Dermis blood vessel endothelial cell (primary cell): ENCODE data around the gene EPGN. TPM values are rescaled to one million over a fixed set of nuclear protein-coding genes. Genes with fewer than 3 reads are reported as not detected.

Experiments used
- DNase-seq: peaks from one replicate; pipeline ENCODE4 v3.0.0; 2010
- total RNA-seq: library from RNA; depleted of rRNA; stranded (reverse); fragments of >200 nt; gene quantifications from 2 replicates; pipeline ENCODE4 v1.2.3, GENCODE V29; 2014

EPGN gene, protein sequence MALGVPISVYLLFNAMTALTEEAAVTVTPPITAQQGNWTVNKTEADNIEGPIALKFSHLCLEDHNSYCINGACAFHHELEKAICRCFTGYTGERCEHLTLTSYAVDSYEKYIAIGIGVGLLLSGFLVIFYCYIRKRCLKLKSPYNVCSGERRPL
- total RNA-seq, result 0.09 and 0.17 TPM in 2 replicates

DNA sequence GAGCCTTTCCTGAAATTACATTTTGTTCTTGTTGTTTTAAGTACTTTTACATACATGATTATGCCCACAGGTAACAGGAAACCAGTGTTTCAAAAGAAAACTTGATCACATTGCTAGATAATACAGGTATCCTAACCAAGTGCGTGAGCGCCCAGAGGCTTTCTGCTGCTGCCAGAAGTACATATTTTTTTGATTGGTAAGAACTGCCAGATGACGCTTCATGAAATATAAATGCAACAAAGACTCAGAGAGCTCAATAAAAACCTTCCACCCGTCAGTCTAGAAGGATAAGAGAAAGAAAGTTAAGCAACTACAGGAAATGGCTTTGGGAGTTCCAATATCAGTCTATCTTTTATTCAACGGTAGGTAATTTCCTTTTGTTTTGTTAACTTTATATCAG lies at the start of gene EPGN:
TSS of gene EPGN (plus strand) at position 256 of the 400 bp plus-strand sequence. CDS start at position 320, 64 bp downstream.
- DNase-seq, result no peak

DNA sequence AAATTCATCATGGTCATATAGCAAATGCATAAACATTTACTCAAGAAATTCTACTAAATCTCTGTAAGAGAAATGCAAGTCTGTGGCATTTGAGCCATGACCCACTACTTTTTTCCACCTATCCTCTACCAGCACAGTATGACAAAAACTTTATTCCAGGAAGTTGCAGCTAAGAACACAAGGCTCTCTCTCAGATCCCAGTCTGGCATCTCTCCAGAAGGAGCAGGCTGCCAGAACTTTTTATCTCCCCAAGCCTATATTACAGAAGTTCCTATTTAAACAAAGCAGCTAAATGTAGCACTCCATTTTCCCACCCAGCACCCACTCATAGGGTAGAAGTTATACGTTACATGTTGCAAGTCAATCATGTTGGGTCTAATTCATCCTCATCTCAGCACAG lies 49.3 kb upstream of the EPGN start:
- DNase-seq, result peak; percentile 80

DNA sequence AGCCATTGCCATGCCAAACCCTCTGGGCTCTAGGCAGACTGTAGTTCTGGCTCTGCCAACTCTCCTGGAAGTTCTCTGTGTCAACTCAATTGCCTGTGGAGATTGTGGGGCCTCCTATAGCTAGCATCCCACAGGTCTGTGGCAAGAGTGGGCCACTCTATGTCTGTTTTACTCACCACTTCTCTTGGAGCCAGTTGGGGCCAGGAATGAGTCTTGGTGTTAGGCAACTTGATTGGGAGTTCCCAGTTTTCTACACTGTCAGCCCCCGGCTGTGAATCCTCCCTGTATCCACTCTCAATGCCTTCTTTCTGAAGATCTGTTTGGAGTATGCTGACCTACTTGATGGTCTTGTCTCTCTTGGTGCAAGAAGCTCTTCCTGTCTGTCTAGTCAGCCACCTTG lies 48.2 kb upstream of the EPGN start:
- DNase-seq, result no peak

DNA sequence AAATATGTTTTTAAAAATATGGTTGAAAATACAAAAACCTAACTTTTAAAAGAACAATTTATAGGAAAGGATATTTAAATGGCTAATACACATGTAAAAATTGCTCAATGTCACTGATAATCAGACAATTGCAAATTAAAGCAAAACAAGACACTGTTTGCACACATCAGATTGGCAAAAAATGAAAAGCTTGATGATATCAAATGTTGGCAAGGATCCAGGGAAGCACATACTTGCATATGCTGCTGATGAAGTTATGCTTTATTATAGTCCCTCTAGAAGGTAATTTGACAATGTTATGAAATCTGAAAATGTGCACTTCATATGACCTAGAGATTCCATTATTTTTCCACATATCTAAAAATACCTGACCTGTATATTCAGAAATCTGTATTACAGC lies 45.7 kb upstream of the EPGN start:
- DNase-seq, result peak; percentile 40

DNA sequence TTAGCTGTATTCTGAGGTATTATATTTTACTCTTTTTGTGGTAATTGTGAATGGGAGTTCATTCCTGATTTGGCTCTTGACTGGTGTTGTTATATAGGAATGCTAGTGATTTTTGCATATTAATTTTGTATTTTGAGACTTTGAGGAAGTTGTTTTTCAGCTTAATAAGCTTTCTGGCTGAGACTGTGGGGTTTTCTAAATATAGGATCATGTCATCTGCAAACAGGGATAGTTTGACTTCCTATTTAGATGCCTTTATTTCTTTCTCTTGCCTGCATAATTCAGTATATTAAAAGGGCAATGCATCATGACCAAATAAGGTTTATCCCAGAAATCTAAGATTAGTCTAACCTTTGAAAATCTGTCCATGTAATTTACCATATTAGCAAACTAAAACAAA lies 44.7 kb upstream of the EPGN start:
- no peak for DNase-seq

DNA sequence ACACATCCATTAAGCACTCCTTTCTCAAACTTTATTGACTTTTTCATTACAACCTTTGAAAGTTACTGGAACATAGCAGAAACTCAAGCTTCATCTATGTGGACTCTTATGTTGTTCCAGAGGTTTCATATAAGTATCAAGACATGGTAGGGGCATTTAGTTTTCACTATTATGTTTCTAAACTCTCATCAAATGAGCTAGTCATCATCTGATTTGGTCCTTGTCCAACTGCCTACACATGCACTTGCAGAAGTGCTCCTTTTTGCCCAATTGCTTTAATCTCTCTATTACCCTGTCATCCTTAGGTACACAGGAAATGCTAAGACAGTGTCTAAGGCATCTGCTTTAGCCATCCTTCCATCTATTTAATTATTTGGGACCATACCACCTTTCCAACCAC lies 42.2 kb upstream of the EPGN start:
- DNase-seq, result no peak

DNA sequence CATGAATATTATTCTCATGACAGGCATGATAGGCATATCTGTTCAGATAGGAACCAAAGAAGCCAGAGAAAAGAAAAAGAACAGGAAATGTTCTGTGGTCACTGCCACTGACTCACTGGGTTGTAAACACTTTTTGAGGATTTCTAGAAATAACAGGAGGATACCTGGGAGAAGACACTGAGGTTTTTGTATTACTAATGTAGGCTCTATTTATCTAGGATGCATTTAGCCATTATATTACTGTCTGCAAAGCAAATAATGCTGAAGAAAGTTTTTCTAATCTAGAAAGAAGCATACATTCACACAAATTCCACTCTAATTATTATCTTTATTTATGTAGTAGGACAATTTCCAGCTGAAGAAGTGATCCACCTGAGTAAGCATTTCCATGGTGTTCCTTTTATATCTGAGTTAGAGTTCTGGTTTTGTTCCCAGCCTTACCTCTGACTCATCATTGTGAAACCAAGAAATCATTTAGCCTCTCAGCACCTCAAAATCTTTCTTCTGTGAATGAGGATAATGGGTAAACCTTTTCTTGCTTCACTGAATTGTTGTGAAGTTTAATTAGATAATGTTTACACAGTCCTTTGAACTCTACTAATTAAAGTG lies 40.2 kb upstream of the EPGN start:
- DNase-seq, result peak; percentile 16

DNA sequence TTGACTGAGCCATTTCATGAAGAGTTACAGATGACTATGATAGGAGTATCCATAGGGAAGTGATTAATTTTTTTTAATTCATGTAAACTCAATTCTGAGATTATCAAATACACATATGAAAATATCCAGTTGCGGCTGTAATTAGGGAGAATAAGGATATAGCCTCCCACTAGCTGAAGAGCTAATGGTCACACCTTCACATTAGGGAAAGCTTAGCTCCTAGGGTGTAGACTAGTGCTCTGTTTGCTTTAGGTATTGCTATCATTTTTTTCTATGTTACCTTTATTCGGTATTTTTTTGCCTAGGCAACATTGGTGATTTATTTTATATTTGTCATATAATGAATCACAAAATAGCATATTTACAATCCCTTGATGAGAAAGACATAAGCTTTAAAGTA lies 39.6 kb upstream of the EPGN start:
- DNase-seq, result no peak

DNA sequence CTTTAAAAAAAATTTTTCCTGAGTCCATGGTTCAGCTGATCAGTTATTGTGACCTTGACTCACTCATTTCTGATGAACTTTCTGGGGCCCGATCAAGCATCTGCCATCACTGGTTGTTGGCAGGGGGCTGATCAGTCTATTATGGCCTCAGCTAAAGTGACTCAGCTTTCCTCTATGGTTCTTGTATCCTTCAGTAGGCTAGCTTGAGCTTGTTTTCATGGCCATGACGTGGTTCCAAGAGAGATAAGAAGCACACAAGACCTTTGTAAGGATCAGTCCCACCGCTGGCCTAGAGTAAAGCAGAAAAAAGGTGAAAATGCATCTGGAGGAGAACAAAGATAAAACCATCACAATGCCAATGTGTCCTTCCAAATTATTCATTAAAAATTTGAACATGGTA lies 29.8 kb upstream of the EPGN start:
- DNase-seq, result no peak

DNA sequence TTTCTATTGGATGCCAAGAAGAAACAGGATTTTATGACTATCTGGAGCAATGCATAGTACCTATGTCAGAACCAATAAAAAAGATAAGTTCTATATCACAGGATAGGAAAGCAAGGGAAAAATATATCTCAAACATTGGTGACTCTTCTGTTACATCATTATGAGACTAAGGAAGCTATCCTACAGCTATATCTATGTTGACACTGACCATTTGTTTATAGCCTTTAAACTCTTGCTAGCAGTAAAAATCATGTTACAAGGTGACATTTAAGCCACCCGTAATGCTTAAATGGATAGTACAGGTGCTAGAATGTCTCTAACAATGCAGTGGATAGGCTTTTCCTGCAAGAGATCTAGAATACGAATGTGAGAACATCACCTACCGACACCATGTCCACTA lies 28.6 kb upstream of the EPGN start:
- no peak for DNase-seq

DNA sequence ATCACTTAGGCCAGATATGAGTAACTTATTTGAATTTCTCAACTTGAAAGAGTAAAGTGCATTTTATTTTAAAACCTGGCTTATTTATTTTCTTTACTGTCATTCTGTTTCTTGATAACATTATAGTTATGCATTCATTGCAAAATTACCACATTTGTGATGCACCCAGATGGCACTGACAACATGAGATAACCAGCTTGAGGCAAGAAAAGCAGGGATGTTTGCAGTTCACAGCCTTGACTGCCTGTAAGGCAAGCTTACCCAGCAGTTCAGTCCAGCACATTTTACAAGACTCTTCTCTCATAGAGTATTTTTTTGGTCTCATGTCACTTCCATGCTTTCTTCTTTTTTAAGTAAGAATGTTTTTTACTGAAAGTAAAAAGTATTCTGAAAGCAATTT lies 25.3 kb upstream of the EPGN start:
- DNase-seq, result no peak

DNA sequence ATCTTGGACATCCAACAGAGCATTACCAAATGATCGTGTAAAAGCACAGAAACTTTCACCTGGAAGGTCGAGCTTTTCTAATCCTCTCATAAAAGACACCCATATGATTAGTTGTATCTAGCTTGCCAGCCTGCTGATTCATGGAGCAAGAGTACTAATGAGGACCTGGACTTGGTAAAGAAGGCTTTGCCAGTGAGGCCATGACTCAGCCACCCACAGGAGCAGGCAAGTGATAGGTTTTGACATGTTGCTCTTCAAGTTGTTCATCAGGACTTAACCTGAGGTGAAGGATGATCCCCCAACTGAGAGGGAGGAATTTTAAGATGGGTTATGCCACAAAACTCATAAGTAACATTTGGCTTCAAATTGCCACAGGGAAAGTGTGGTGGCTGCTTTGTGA lies 24.7 kb upstream of the EPGN start:
- DNase-seq, result peak; percentile 17

DNA sequence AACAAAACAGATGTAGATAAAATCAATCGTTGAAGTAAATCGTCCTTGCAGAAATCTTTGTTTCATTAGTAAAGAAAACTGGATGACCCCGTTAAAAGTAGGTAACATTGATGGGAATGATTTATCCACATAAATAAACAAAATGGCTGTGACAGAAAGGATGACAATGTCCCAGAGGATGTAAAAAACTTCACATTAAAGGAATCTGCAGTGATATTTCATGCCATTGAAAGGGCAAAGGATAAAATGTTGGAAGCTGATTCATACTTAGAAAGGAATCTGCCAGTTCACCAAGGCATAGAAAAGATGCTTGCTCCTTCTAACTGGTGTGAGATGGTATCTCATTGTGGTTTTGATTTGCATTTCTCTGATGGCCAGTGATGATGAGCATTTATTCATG lies 24.2 kb upstream of the EPGN start:
- peak; percentile 2 for DNase-seq

DNA sequence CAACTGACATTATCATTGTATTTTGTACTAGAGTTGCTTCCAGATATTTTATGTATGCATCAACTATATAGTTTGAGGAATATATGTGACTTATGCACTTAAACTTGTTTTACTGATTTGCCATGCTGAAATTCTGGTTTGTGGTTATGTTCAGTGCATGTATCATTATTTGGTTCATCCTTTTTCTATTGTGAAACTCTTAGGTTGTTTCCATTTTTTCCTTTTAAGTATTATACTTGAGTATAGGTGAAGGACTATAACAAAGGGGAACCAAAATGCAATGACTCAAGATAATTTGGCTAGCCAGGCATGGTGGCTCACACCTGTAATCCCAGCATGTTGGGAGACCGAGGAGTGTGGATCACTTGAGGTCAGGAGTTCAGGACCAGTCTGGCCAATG lies 21.1 kb upstream of the EPGN start:
- no peak for DNase-seq

DNA sequence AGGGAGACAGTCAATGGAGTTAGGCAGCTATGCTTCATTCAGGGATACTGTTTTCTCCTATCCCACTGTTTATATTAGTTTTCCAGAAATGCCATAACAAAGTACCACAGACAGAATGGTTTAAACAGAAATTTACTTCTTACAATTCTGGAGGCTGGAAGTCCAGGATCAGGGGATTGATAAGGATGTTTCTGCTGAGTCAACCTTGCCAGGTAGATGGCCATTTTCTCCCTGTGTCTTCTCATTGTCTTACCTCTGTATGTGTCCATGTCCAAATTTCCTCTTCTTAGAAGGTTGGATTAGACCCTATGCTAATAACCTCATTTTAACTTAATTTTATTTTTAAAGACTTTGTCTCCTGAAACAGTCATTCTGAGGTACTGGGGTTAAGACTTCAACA lies 20.5 kb upstream of the EPGN start:
- DNase-seq, result no peak

DNA sequence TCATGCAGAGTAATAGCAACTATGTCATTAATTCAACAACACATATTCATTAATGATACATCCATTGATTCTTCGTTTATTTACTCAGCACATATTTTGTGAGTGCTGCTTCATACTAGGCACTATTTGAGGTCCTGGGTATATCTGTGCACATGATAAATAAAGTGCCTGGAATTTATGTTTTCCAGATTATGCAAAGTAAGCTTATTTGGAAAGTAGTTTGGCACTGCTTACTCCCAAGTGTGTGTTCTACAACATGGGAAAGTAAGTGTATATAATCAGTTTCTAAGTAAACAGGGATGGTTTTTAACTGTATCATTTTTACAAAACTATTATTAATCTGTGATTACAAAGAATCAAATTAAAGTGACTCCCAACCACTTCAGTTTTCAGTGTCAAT lies 16.8 kb upstream of the EPGN start:
- DNase-seq, result no peak

DNA sequence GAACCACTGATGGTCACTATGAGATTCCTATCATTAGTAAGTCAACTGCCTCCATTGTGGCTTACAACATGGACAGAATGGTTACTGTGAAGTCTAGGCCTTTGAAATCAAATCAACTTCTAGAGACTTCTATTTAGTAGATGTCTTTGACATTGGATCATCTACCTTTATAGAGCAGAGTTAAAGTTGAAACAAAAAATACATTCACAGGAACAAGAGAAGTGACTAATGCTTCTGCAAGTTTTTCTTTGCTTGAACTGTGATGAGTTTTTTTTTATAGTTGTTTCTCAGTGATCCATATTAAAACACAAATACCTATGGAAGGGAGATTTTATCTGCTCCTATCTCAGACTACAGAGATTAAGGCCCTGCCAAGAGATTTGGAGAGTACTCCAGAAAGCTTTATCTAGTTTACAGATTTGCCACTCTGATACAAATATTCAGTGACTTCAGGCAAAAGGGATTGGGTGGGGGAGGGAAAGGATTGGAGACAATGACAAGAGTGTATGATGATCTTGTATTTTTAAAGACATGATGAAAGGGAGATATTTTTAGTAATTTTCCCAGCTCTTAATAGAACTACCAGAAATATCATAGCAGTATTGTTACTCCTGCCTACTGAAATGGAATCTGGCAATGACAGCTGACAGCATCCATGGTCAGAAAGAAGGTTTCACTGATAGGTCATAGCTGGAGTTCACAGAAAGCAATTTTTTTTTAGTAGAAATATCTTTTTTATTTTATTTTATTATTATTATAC lies 16.0 kb upstream of the EPGN start:
- no peak for DNase-seq

DNA sequence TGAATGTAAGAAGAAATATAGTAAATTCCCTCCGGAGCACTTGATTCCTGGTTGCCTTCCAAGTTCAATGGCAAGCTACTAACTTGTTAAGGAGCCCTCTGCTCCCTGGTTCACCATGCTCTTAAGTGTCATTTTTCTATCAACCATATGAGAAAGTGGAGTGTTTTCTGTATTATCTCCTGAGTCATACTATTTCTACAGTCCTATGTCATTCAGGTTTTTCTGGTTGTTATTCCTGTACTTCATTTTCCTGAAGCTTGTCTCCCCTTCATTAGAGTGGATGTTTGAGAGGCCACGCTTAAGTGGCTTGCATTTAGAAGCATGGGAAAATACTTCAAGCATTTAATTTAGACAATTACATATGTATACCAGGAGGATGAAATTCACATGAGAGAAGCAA lies 14.7 kb upstream of the EPGN start:
- no peak for DNase-seq

DNA sequence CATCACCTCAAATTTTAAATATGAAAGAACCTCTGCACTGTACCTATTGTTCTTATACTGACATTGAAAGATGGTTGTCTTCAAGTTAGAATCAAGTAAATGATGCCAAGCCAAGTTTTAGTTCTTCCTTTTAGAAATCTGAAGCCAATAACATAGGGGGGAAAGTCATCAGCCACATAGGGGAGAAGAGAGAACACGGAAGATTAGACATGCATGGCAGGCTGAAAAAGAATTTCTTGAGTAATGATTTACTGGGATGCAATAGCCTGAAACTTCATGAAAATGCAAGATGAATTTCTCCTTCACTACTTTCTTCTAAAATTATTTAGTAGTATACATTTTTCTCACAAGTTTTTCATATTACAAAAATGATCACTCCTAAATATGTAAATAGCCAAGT lies 13.6 kb upstream of the EPGN start:
- no peak for DNase-seq

DNA sequence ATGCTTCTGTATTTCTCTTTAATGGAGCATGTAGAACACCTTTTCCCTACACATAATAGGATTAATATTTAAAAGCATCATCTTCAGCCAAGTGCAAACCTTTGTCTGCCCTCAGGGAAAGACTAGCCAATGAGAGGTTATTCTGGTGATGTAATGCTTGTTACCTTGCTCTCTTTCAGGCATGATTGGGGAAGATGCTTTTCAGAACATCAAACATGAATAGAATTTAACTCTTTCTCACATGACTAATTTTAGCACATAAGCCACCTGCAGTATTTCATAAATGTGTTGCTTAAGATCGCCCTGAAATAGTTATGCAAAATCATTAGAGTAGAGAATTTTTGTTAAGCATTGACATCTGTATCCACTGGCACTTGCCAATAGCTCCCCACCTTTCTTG lies 10.7 kb upstream of the EPGN start:
- no peak for DNase-seq

DNA sequence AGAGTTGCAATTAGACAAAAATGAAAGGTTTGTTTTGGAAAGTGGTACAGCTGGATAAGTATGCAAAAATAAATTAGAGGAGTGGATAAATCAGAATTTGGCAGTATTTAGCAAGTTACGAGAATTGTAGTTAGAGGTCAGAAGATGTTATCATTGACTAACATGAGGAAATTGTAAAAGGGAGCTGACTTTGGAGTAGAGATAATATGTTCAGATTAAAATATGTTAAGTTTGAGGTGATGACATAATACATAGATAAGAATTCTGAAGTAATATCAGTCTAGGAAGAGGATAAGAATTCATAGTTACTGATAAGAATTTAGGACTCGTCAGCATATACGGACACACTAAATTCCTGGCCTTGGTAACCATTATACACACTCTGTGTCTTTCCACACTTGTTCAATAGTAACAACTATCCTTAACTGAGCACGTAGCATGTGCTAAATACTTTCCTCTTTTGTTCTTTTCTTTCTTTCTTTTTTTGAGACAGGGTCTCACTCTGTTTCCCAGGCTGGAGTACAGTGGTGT lies 4.1 kb upstream of the EPGN start:
- DNase-seq, result no peak

DNA sequence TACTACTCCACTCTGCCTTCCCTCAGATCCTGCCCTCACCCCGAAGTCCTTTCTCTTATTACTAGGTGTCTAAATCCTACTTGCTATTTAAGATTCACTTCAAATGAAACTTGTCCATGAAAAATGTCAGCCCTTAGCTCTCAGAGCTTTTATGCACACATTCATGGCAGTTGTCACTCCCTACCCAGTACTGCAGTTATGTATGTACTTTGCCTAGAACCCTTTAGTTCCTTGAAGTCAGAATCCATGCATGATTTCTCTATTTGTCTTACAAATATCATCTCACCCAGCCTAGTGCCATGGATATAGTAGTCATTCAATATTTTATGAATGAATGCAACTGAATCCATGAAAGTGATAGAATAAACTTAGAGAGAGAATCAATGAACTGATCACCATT lies 3.3 kb upstream of the EPGN start:
- DNase-seq, result no peak

DNA sequence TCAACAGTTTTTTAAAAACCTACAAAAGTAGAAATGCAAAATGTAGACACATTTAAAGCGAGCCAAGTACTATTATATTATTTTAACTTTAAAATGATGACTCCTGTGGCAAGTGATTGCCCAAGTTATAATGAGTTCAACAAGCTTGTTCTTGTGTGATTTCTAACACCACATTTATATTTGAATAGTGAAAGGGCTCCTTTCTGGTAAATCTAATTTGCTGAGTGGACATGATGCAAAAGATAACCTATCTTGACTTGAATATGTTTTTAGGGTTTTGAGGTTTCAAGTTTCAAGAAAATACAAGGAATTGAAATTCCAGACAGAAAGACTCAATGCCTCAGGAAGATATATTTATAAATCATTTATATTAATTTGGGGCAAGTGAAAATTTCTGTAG lies 1.1 kb upstream of the EPGN start:
- no peak for DNase-seq

DNA sequence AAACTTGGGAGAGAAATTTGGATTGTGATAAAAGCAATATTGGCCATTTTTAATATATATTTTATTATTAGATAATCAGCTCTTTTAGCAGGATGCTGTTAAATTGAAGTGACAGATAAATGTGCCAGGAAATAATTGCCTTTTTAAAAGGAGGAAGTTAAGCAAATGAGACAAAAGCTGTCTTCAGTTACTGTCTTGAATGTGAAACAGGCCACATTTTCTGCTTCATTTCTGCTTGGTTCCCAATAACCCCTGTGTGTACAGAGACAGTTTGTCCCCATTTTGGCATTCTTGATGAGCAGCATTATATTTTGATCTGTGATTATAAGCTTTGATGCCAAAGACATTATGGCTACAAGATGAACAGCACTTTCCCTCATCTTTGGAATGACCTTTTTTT lies 953 bp downstream of the EPGN start:
- no peak for DNase-seq
